GM12872 (cell line): ENCODE data around the gene COL13A1.

Experiments used
- CTCF ChIP-seq: IDR thresholded peaks from 3 replicates; pipeline ENCODE4 v1.5.1; 2011; ENCODE audit warnings: low read depth, mild to moderate bottlenecking, low read length, moderate library complexity; ENCODE audit not compliant: insufficient read depth

Gene COL13A1

GRCh38 chr10:69867699-69868558 lies 66.2 kb downstream of the COL13A1 start:
- TF ChIP-seq CTCF = no peak

- TF ChIP-seq CTCF = no peak
Measured at GRCh38 chr10:69868821-69869220, 67.1 kb downstream of the COL13A1 start.

GRCh38 chr10:69869291-69869961 lies 67.7 kb downstream of the COL13A1 start:
- no peak for TF ChIP-seq CTCF

- no peak for TF ChIP-seq CTCF
Measured at GRCh38 chr10:69870591-69870990, 68.9 kb downstream of the COL13A1 start.

GRCh38 chr10:69871074-69871473 lies 69.4 kb downstream of the COL13A1 start:
- TF ChIP-seq CTCF = no peak

- TF ChIP-seq CTCF = no peak
Measured at GRCh38 chr10:69872323-69872722, 70.6 kb downstream of the COL13A1 start.

GRCh38 chr10:69873135-69873639 lies 71.5 kb downstream of the COL13A1 start:
- no peak for TF ChIP-seq CTCF
